B cell (primary cell): ENCODE results near the gene CALM1. TPM values are rescaled to one million over a fixed set of nuclear protein-coding genes. Genes with fewer than 3 reads are reported as not detected.

Source experiments
- ATAC-seq: fragments of 200-7000 bp; cut with Tn5 transposase; one replicate; pipeline ENCODE4 v1.10.0; 2021; ENCODE audit warnings: low read depth, mild to moderate bottlenecking, moderate number of reproducible peaks, moderate library complexity
- CTCF ChIA-PET: fragments of 350-600 bp; sonication (Branson Sonifier 250); formaldehyde crosslinking; loops from one replicate; lab custom pipeline; 2021; ENCODE audit warnings: antibody characterized with exemption, inconsistent platforms; lab: Charles Lee
- POLR2A ChIA-PET: fragments of 350-600 bp; sonication (Branson Sonifier 250); formaldehyde crosslinking; loops from one replicate; lab custom pipeline; 2021; ENCODE audit warnings: antibody characterized with exemption; lab: Charles Lee
- DNase-seq: peaks from one replicate; pipeline ENCODE4 v3.0.0; 2013
- H2AFZ ChIP-seq: 2 replicates; pipeline ENCODE4 v1.6.1; 2012; ENCODE audit warnings: mild to moderate bottlenecking, low read depth, low read length; ENCODE audit not compliant: insufficient read depth, poor library complexity, severe bottlenecking
- H3K27ac ChIP-seq, 2 donors: 1 replicate in 1 of 2; 2 replicates in 1 of 2; pipeline ENCODE4 v1.5.1; 2012 to 2013; ENCODE audit warnings: low read length in 2 of 2, mild to moderate bottlenecking in 2 of 2, moderate library complexity in 1 of 2
- H3K27me3 ChIP-seq, 4 experiments: fragments of 200-600 bp in 1 of 4; sonication (generic) in 1 of 4; replicated peaks in 1 of 4; 1 replicate in 2 of 4; 2 replicates in 2 of 4; pipeline versions ENCODE4 v1.6.1 to v1.7.0; 2013 to 2016; ENCODE audit warnings: low read length in 3 of 4, mild to moderate bottlenecking in 2 of 4, mixed read lengths in 1 of 4, moderate library complexity in 1 of 4; ENCODE audit not compliant: insufficient read depth in 4 of 4, control insufficient read depth in 3 of 4; ENCODE audit errors: control extremely low read depth in 1 of 4
- H3K36me3 ChIP-seq, 2 experiments: replicated peaks in 1 of 2; 1 replicate in 1 of 2; 2 replicates in 1 of 2; pipeline versions ENCODE4 v1.6.1 to v1.7.1; 2013; ENCODE audit warnings: low read length in 1 of 2; ENCODE audit not compliant: insufficient read depth in 2 of 2, control insufficient read depth in 1 of 2; ENCODE audit errors: control extremely low read depth in 1 of 2, extremely low read depth in 1 of 2
- H3K4me1 ChIP-seq, 2 donors: fragments of 200-600 bp in 1 of 2; sonication (generic) in 1 of 2; 1 replicate in 1 of 2; 2 replicates in 1 of 2; pipeline versions ENCODE4 v1.5.1 to v1.6.1; 2013 to 2017; ENCODE audit warnings: low read length in 2 of 2; ENCODE audit not compliant: control insufficient read depth in 2 of 2, insufficient read depth in 2 of 2
- H3K4me2 ChIP-seq: replicated peaks from 2 replicates; pipeline ENCODE3; 2012; ENCODE audit warnings: mild to moderate bottlenecking, low read depth, low read length; ENCODE audit not compliant: poor library complexity, severe bottlenecking
- H3K4me3 ChIP-seq, 5 experiments: fragments of 200-600 bp in 1 of 5; sonication (generic) in 1 of 5; 1 replicate in 3 of 5; 2 replicates in 2 of 5; pipeline versions ENCODE4 v1.5.1 to v1.7.0; 2011 to 2016; ENCODE audit warnings: low read length in 4 of 5, mild to moderate bottlenecking in 4 of 5, low read depth in 2 of 5, control low read depth in 1 of 5, moderate library complexity in 1 of 5; ENCODE audit not compliant: insufficient read depth in 1 of 5; ENCODE audit errors: control extremely low read depth in 1 of 5, extremely low read depth in 1 of 5
- H3K79me2 ChIP-seq: fragments of 200-600 bp; sonication (generic); one replicate; pipeline ENCODE4 v1.6.0; 2016; ENCODE audit warnings: low read length; ENCODE audit not compliant: control insufficient read depth, insufficient read depth
- H3K9ac ChIP-seq: fragments of 200-600 bp; sonication (generic); 2 replicates; pipeline ENCODE4 v1.6.1; 2017; ENCODE audit warnings: mild to moderate bottlenecking, low read length, moderate library complexity
- H3K9me3 ChIP-seq, 3 donors: one replicate each; pipeline versions ENCODE4 v1.6.1 to v1.7.1; 2013; ENCODE audit warnings: low read length in 2 of 3; ENCODE audit not compliant: control insufficient read depth in 2 of 3, insufficient read depth in 1 of 3; ENCODE audit errors: control extremely low read depth in 1 of 3
- H4K20me1 ChIP-seq: 2 replicates; pipeline ENCODE4 v1.6.0; 2012; ENCODE audit warnings: mild to moderate bottlenecking, low read length; ENCODE audit not compliant: insufficient read depth, control insufficient read depth, poor library complexity, severe bottlenecking
- H3K27ac Mint-ChIP-seq: one replicate; pipeline ENCODE4 v1.8.0; 2021; ENCODE audit warnings: mixed read lengths
- H3K27me3 Mint-ChIP-seq: one replicate; pipeline ENCODE4 v1.8.0; 2021; ENCODE audit warnings: mixed read lengths
- H3K4me1 Mint-ChIP-seq: one replicate; pipeline ENCODE4 v1.8.0; 2021; ENCODE audit warnings: mixed read lengths
- H3K4me3 Mint-ChIP-seq: one replicate; pipeline ENCODE4 v1.8.0; 2021; ENCODE audit warnings: mixed read lengths
- H3K9me3 Mint-ChIP-seq: one replicate; pipeline ENCODE4 v1.8.0; 2022; ENCODE audit warnings: mixed read lengths; ENCODE audit not compliant: insufficient read depth
- EZH2 ChIP-seq: IDR thresholded peaks from 2 replicates; pipeline ENCODE4 v1.6.1; 2012; ENCODE audit warnings: borderline replicate concordance, low read depth, mild to moderate bottlenecking, moderate library complexity, low read length; ENCODE audit not compliant: insufficient read depth, poor library complexity, severe bottlenecking
- WGBS: methylation state at CpG from one replicate; pipeline ENCODE4 v1.1.5; 2013; ENCODE audit warnings: missing lambda C conversion rate; ENCODE audit not compliant: insufficient coverage; 5-methylcytosine and 5-hydroxymethylcytosine counted together
- intact Hi-C: fragments of 100-400 bp; cut with micrococcal nuclease; formaldehyde crosslinking; loops from one replicate; pipeline ENCODE4 v1.10.0; 2022
- polyA plus RNA-seq: library from polyadenylated mRNA; depleted of rRNA; stranded (reverse); fragments of >200 nt; gene quantifications from 2 replicates; pipeline ENCODE4 v1.2.3, GENCODE V29; 2012
- total RNA-seq, 2 donors: library from RNA; stranded (reverse); fragments of 120-200 nt in 1 of 2; gene quantifications; 1 replicate in 1 of 2; 2 replicates in 1 of 2; pipeline versions ENCODE4 v1.2.3 to v1.2.4, GENCODE V29; 2013 to 2022
- TF ChIP-seq, protein P1 (sequence below): fragments of 200-600 bp; IDR thresholded peaks from one replicate; pipeline ENCODE4 v1.8.0; 2022; ENCODE audit warnings: antibody characterized with exemption, mild to moderate bottlenecking

Gene CALM1
- total and polyA plus RNA-seq, 2 donors (not counting 1 experiment from before 2014, with no cell fraction given) = 264 to 267 TPM

DNA sequence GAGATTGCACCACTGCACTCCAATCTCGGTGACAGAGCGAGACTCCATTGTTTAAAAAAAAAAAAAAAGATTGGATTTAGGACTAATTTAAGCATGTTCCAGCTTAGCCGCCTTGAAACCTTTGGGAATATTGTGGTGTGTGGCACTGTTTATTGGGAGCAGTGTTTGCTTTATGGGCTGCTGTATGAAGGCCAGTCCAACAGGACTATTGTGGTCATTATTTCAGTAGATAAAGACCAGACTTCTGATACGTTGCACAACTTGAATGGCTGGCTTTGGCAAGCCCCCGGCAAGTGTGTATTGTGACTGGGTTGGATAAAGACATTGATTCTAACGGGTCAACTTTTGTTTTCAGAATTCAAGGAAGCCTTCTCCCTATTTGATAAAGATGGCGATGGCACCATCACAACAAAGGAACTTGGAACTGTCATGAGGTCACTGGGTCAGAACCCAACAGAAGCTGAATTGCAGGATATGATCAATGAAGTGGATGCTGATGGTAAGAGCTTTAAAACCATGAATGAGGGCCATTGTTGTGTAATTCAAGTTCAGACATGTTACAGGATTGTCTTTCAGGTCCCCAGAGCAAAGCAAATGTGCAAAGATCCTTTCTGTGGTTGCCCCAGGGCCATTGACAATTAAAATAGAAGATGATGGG is 4.2 kb downstream of the CALM1 start:
- TF ChIP-seq, protein P1, sequence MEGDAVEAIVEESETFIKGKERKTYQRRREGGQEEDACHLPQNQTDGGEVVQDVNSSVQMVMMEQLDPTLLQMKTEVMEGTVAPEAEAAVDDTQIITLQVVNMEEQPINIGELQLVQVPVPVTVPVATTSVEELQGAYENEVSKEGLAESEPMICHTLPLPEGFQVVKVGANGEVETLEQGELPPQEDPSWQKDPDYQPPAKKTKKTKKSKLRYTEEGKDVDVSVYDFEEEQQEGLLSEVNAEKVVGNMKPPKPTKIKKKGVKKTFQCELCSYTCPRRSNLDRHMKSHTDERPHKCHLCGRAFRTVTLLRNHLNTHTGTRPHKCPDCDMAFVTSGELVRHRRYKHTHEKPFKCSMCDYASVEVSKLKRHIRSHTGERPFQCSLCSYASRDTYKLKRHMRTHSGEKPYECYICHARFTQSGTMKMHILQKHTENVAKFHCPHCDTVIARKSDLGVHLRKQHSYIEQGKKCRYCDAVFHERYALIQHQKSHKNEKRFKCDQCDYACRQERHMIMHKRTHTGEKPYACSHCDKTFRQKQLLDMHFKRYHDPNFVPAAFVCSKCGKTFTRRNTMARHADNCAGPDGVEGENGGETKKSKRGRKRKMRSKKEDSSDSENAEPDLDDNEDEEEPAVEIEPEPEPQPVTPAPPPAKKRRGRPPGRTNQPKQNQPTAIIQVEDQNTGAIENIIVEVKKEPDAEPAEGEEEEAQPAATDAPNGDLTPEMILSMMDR = no peak
- no peak for TF ChIP-seq EZH2
- H3K4me3 Mint-ChIP-seq = no peak overlapping the region
- ChIA-PET CTCF (interaction anchor here (0.6 to 2.6 kb wide), 6 partner anchors 19 to 358 kb away, joined by 3 to 36 read pairs (median 6); partner anchors contain the start of gene NRDE2), POLR2A (interaction anchor here (3.3 kb wide), 1 partner anchor 18 kb away, joined by 32 read pairs; no protein-coding TSS in a partner anchor)
- H3K9me3 Mint-ChIP-seq = no peaks in the 10 kb centered on the region
- peaks cover 38 to 44% of the 10 kb centered on the region in 2 donors for H3K4me1 ChIP-seq
- peak overlapping the region; percentile 56 for H3K27ac Mint-ChIP-seq
- H2AFZ ChIP-seq = no peak overlapping the region
- no peak overlapping the region for H3K4me3 ChIP-seq
- no peak overlapping the region for H3K4me2 ChIP-seq
- peaks cover 8 to 61% of the 10 kb centered on the region in 2 experiments for H3K36me3 ChIP-seq
- DNase-seq = no peak
- no peaks in the 10 kb centered on the region for H3K27me3 Mint-ChIP-seq
- peaks cover 84% of the 10 kb centered on the region for H4K20me1 ChIP-seq
- intact Hi-C loops = no loop called here
- H3K27me3 ChIP-seq = no peaks in the 10 kb centered on the region
- ATAC-seq = no peak
- 97% methylated on average over 3 of the region's 7 CpGs for WGBS
- H3K4me1 Mint-ChIP-seq = peaks cover 45% of the 10 kb centered on the region
- H3K79me2 ChIP-seq = peaks cover 54% of the 10 kb centered on the region
- H3K9me3 ChIP-seq = no peaks in the 10 kb centered on the region
- H3K9ac ChIP-seq = no peak overlapping the region
- H3K27ac ChIP-seq = peak overlapping the region in 1 of 2 donors; percentile 1

DNA sequence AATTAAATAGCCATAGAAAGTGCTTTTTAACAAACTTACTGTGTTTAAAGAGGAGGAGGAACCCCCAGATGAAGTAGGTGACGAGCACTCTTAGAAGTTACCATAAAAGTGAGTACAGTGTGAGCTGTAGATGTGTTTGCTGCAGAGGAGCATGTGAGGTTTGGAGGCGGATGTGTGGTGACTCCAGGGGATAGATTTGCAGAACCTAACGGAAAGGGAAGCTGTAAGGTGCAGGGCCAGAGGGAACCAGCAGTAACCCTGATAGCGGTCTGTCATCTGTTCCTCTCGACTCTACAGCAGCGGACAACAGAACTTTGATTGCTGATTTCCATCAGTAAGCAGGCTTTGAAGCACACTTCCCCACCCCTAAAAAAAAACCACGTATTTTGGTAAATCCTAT is 5.2 kb downstream of the CALM1 start:
- ATAC-seq (no peak), DNase-seq (peak; percentile 35)
- 18% methylated on average over 2 of the region's 7 CpGs for WGBS
- CTCF ChIA-PET = interaction anchor here (0.6 to 1.2 kb wide), 2 partner anchors 115 to 294 kb away, joined by 3 to 5 read pairs; no protein-coding TSS in a partner anchor
- Histone ChIP-seq H3K9me3 (no peaks in the 10 kb centered on the region), H3K4me2 (peak overlapping the region; percentile 5), H3K79me2 (peaks cover 53% of the 10 kb centered on the region), H2AFZ (no peak overlapping the region), H3K36me3 (peaks cover 8 to 70% of the 10 kb centered on the region in 2 experiments), H3K27me3 (no peaks in the 10 kb centered on the region), H3K27ac (peak overlapping the region in 1 of 2 donors; percentile 54), H4K20me1 (peaks cover 90% of the 10 kb centered on the region), H3K9ac (no peak overlapping the region), H3K4me1 (peaks cover 35 to 39% of the 10 kb centered on the region in 2 donors), H3K4me3 (no peak overlapping the region)
- intact Hi-C loops = no loop called here
- POLR2A ChIA-PET = no interaction called here
- peaks cover 43% of the 10 kb centered on the region for H3K4me1 Mint-ChIP-seq
- no peaks in the 10 kb centered on the region for H3K9me3 Mint-ChIP-seq
- H3K4me3 Mint-ChIP-seq = no peak overlapping the region
- no peaks in the 10 kb centered on the region for H3K27me3 Mint-ChIP-seq
- H3K27ac Mint-ChIP-seq = peak overlapping the region; percentile 57
- TF ChIP-seq EZH2 = no peak
- TF ChIP-seq, protein P1 = no peak
